GM12874 (cell line): ENCODE measurements around the gene SLCO4A1.

ENCODE experiments used
- TF ChIP-seq, protein P1 (sequence below): IDR thresholded peaks from 2 replicates; pipeline ENCODE4 v1.5.1; 2011; ENCODE audit warnings: low read depth, mild to moderate bottlenecking, control low read depth, low read length, moderate library complexity; ENCODE audit not compliant: insufficient read depth

Gene SLCO4A1

DNA sequence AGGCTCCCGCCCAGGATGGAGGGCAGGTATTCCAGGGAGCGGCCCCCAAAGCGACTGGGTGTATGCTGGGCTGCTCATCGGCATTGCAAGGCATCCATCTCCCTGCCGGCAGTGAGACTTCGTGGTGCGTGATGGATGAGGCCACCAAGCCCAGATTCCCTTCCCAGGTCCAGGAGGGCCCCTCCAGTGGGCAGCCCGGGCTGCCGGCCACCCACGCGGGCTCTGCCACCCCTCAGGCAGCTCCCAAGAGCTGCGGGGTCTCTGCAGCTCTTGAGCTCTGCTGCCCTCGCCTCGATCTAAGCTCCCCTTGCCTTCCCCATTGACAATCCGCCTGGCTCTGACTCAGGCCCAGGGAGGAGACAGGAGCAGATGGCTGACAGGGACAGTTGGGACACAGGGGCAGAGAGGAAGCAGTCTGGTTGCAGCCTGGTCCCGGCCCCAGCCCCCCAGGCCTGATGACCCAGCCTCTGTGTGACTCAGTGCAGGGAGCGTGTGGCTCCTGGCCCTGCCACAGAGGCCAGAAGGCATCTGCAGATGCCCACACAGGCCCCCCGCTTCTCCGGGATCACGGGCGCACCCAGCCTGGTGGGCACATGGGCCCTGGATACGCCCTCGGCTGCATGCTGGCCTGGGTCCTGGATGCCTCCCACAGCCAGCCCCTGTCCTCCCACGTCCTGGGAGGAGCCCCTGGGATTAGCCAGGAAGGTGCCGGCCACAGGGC lies 33.0 kb downstream of the SLCO4A1 start:
- TF ChIP-seq, protein P1, sequence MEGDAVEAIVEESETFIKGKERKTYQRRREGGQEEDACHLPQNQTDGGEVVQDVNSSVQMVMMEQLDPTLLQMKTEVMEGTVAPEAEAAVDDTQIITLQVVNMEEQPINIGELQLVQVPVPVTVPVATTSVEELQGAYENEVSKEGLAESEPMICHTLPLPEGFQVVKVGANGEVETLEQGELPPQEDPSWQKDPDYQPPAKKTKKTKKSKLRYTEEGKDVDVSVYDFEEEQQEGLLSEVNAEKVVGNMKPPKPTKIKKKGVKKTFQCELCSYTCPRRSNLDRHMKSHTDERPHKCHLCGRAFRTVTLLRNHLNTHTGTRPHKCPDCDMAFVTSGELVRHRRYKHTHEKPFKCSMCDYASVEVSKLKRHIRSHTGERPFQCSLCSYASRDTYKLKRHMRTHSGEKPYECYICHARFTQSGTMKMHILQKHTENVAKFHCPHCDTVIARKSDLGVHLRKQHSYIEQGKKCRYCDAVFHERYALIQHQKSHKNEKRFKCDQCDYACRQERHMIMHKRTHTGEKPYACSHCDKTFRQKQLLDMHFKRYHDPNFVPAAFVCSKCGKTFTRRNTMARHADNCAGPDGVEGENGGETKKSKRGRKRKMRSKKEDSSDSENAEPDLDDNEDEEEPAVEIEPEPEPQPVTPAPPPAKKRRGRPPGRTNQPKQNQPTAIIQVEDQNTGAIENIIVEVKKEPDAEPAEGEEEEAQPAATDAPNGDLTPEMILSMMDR: no peak

DNA sequence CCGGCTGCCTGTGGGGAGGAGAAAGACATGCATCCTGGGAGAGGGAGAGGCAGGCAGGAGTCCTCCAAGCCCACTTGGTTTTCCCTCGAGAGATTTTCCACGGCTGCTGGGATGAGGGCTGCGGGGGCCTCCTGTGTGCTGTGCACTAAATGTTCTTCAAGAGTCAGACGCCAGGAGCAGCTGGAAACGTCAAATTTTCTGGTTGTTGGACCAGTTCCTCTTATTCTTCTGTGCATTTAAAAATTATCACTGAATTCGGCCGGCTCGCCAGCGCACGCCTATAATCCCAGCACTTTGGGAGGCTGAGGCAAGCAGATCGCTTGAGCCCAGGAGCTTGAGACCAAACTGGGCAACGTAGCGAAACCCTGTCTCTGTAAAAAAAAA lies 33.6 kb downstream of the SLCO4A1 start:
- TF ChIP-seq, protein P1: no peak

DNA sequence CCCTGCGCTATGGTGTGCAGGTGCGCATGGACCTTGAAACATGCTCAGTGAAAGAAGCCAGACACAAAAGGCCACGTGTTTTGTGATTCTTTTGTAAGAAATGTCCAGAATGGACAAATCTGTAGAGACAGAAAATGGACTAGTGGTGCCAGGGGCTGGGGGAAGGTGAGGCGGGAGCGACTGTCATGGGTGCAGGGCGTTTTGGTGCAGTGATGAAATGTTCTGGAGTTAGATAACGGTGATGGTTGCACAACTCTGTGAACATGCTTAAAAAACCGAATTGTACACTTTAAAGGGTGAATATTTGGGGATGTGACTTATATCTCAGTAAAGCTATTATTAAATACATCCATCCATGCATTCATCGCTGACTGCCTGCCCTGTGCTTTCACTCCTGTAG lies 34.7 kb downstream of the SLCO4A1 start:
- TF ChIP-seq, protein P1: no peak

DNA sequence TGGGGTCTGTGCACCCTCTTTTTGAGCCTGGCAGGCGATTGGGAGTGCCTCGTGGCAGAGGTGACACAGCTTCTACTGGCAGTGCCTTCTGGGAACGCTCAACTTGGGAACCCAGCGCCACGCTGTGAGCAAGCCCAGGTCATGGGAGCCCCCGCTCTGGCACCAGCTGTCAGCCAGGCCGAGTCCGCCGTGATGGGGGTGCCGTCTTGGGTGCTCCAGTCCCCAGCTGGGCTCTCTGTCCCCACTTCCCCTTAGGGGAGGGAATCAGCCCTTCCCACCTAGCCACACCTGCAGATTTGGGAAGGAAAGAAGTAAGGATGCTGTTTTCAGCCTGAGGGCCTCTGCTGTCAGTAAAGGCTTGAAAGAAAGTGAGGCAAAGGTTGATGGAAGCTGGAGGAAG lies 35.4 kb downstream of the SLCO4A1 start:
- TF ChIP-seq, protein P1: no peak

DNA sequence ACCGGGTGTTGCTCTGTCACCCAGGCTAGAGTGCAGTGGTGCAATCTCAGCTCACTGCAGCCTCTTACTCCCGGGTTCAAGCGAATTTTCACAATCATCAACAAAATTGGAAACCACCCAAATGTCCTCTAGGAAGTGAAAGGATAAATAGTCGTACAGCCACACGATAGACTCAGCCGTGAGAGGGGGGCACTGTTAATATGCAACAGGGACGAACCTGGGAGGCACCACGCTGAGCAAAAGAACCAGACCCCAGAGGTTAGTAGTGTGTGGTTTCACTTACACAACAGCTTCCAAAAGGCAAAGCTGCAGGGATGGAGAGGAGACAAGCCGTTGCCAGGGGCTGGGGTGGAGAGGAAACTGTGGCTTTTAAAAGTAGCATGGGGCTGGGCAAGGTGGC lies 36.2 kb downstream of the SLCO4A1 start:
- TF ChIP-seq, protein P1: no peak

DNA sequence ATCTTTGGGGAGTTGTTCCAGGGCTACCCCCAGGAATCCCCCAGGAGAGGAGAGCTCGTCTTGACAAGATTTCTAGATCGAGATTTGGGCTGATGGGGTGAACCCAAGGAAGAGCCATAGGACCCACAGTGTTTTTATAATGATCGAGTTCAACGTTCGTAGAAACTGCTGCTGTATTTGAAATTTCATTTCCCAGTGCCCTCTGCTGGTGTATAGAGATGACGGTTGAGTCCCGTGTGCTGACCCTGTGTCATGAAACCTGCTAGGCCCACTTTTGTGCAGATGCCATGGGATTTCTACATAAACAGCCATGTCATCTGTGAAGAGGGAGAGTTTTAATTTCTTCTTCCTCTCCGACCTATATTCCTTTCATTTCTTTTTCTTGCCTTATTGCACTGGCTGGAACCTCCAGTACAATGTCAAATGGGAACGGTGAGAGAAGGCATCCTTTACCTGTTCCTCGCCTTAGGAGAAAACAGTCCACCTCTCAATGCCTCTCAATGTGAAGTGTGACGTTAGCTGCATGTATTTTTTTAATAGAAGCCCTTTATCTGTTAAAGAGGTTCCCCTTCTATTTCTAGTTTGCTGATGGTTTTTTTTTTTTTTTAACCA lies 37.8 kb downstream of the SLCO4A1 start:
- TF ChIP-seq, protein P1: no peak

DNA sequence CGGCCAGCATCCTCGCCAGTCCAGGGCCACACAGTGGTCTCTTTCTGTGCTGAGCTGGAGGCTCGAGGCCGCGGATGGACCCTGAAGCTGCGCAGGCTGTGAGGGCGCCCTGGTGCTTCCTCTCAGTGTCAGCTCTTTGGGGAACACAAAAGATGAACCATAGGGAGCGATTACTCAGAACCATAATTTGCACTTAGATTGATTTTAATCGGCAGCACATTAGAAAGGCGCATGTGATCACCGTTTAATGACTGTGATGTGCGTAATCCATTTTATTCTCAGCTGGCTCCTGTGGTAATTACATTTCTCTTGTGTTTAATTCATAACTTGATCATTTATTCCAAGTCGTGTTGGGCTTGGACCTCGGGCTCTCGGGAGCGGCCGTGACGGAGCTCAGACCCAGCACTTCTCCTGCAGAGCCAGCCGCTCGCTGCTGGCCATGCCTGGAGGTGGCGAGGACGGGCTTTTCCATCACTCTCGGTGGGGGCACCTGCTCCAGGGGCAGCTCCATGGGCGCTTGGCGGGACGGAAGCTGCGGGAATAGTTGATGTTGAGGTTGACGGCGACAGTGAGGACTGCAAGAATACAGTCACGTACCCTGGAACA lies 40.7 kb downstream of the SLCO4A1 start:
- TF ChIP-seq, protein P1: no peak
